Hepatocyte (in vitro differentiated cells): ENCODE measurements around the gene XIST. TPM values are rescaled to one million over a fixed set of nuclear protein-coding genes. Genes with fewer than 3 reads are reported as not detected.
A peak's percentile ranks its signal among the peaks of the same experiment; 100 is the strongest.

Experiments used
- DNase-seq: peaks from one replicate; pipeline ENCODE4 v3.0.0-alpha.2; 2016; ENCODE audit warnings: low spot score
- H2AFZ ChIP-seq: fragments of 200-600 bp; sonication (generic); 2 replicates; pipeline ENCODE4 v1.6.0; 2016; ENCODE audit warnings: antibody characterized with exemption, mild to moderate bottlenecking
- H3K27ac ChIP-seq: fragments of 200-600 bp; sonication (generic); 2 replicates; pipeline ENCODE4 v1.5.1; 2016; ENCODE audit warnings: mild to moderate bottlenecking
- H3K27me3 ChIP-seq: fragments of 200-600 bp; sonication (generic); 2 replicates; pipeline ENCODE4 v1.6.1; 2016
- H3K36me3 ChIP-seq: fragments of 200-600 bp; sonication (generic); replicated peaks from 2 replicates; pipeline ENCODE4 v1.5.1; 2016; ENCODE audit warnings: low read depth; ENCODE audit not compliant: insufficient read depth
- H3K4me1 ChIP-seq: fragments of 200-600 bp; sonication (generic); 2 replicates; pipeline ENCODE4 v1.5.1; 2016; ENCODE audit warnings: mild to moderate bottlenecking, moderate library complexity; ENCODE audit not compliant: insufficient read depth
- H3K4me2 ChIP-seq: fragments of 200-600 bp; sonication (generic); 2 replicates; pipeline ENCODE4 v1.6.0; 2016
- H3K4me3 ChIP-seq: fragments of 200-600 bp; sonication (generic); 2 replicates; pipeline ENCODE4 v1.5.1; 2016; ENCODE audit warnings: mild to moderate bottlenecking
- H3K79me2 ChIP-seq: fragments of 200-600 bp; sonication (generic); 2 replicates; pipeline ENCODE4 v1.6.0; 2017; ENCODE audit warnings: mild to moderate bottlenecking
- H3K9me2 ChIP-seq: fragments of 200-600 bp; sonication (generic); replicated peaks from 2 replicates; pipeline ENCODE4 v1.6.0; 2017; ENCODE audit warnings: mild to moderate bottlenecking; ENCODE audit not compliant: insufficient read depth
- H3K9me3 ChIP-seq: fragments of 200-600 bp; sonication (generic); 2 replicates; pipeline ENCODE4 v1.5.1; 2016; ENCODE audit warnings: low read depth, mild to moderate bottlenecking
- H4K20me1 ChIP-seq: fragments of 200-600 bp; sonication (generic); 2 replicates; pipeline ENCODE4 v1.6.0; 2016; ENCODE audit warnings: mild to moderate bottlenecking; ENCODE audit not compliant: insufficient read depth, poor library complexity, severe bottlenecking
- CTCF ChIP-seq: fragments of 200-600 bp; sonication (generic); IDR thresholded peaks from 2 replicates; pipeline ENCODE4 v1.5.1; 2016; ENCODE audit warnings: antibody characterized with exemption, mild to moderate bottlenecking; ENCODE audit not compliant: poor library complexity
- EZH2 ChIP-seq: fragments of 200-600 bp; sonication (generic); IDR thresholded peaks from 2 replicates; pipeline ENCODE4 v1.6.1; 2016; ENCODE audit warnings: antibody characterized with exemption, mild to moderate bottlenecking, borderline replicate concordance
- EZH2phosphoT487 ChIP-seq: fragments of 200-600 bp; sonication (generic); IDR thresholded peaks from one replicate; pipeline ENCODE4 v1.6.1; 2018; ENCODE audit warnings: antibody characterized with exemption, mild to moderate bottlenecking, low read depth, moderate library complexity; ENCODE audit not compliant: unreplicated experiment, severe bottlenecking
- WGBS: methylation state at CpG from one replicate; pipeline ENCODE4 v1.1.6; 2016; ENCODE audit warnings: low lambda C conversion rate; ENCODE audit errors: missing lambda C conversion rate; 5-methylcytosine and 5-hydroxymethylcytosine counted together
- polyA plus RNA-seq: library from polyadenylated mRNA; unstranded; fragments of >200 nt; fragmentation: Nextera tagmentation; extraction: Ambion mirVana; gene quantifications from 2 replicates; pipeline ENCODE4 v1.2.1, GENCODE V29; 2016
- total RNA-seq: library from RNA; depleted of rRNA; stranded (reverse); fragments of >200 nt; gene quantifications from 2 replicates; pipeline ENCODE4 v1.2.3, GENCODE V29; 2014

The XIST gene
- total and polyA plus RNA-seq, 2 experiments from 2014 or later: 0.01 TPM; not detected in 1

- no peaks in the 10 kb centered on the region for H4K20me1 ChIP-seq
- H3K9me3 ChIP-seq: no peaks in the 10 kb centered on the region
- no peaks in the 10 kb centered on the region for H3K9me2 ChIP-seq
- no peaks in the 10 kb centered on the region for H3K36me3 ChIP-seq
- 97% methylated on average over 19 of the region's 19 CpGs for WGBS
- no peak overlapping the region for H3K27ac ChIP-seq
- no peaks in the 10 kb centered on the region for H3K79me2 ChIP-seq
- no peaks in the 10 kb centered on the region for H3K27me3 ChIP-seq
- H3K4me1 ChIP-seq: no peaks in the 10 kb centered on the region
- no peak overlapping the region for H3K4me2 ChIP-seq
- no peak for TF ChIP-seq CTCF
- TF ChIP-seq EZH2phosphoT487: no peak
- TF ChIP-seq EZH2: no peak
- no peak for DNase-seq
- no peak overlapping the region for H3K4me3 ChIP-seq
- H2AFZ ChIP-seq: no peak overlapping the region
These were observed 492 bp downstream of the XIST start for GRCh38 chrX:73852022-73852421.

GRCh38 chrX:73851014-73852009, 1.2 kb downstream of the XIST start:
- no peak overlapping the region for H3K4me2 ChIP-seq
- no peaks in the 10 kb centered on the region for H3K9me2 ChIP-seq
- no peaks in the 10 kb centered on the region for H3K79me2 ChIP-seq
- H3K36me3 ChIP-seq: no peaks in the 10 kb centered on the region
- no peak overlapping the region for H3K4me3 ChIP-seq
- no peak overlapping the region for H3K27ac ChIP-seq
- 96% methylated on average over 33 of the region's 33 CpGs for WGBS
- H3K9me3 ChIP-seq: no peaks in the 10 kb centered on the region
- DNase-seq: no peak
- H3K4me1 ChIP-seq: no peaks in the 10 kb centered on the region
- TF ChIP-seq EZH2: no peak
- TF ChIP-seq EZH2phosphoT487: no peak
- TF ChIP-seq CTCF: no peak
- no peaks in the 10 kb centered on the region for H3K27me3 ChIP-seq
- H2AFZ ChIP-seq: no peak overlapping the region
- H4K20me1 ChIP-seq: no peaks in the 10 kb centered on the region

GRCh38 chrX:73850124-73851013, 2.1 kb downstream of the XIST start:
- Histone ChIP-seq H3K9me2 (no peaks in the 10 kb centered on the region), H3K79me2 (no peaks in the 10 kb centered on the region), H4K20me1 (no peaks in the 10 kb centered on the region), H3K9me3 (no peaks in the 10 kb centered on the region), H3K4me3 (no peak overlapping the region), H3K4me2 (no peak overlapping the region), H3K36me3 (no peaks in the 10 kb centered on the region), H3K27ac (no peak overlapping the region), H3K4me1 (no peaks in the 10 kb centered on the region), H2AFZ (no peak overlapping the region), H3K27me3 (no peaks in the 10 kb centered on the region)
- 70% methylated on average over 5 of the region's 5 CpGs for WGBS
- peak; percentile 13 for DNase-seq
- no peak for TF ChIP-seq CTCF
- no peak for TF ChIP-seq EZH2
- no peak for TF ChIP-seq EZH2phosphoT487
